Heart left ventricle (tissue), 16 donors: ENCODE results near the gene DTX3. TPM values are rescaled to one million over a fixed set of nuclear protein-coding genes. Genes with fewer than 3 reads are reported as not detected.
"Not testable (repeated sequence)": the region's sequence is repeated elsewhere in the genome, so short reads cannot be mapped to it uniquely, and the experiment has no call there.

Source experiments
- ATAC-seq, 4 donors: fragments of 200-7000 bp; cut with Tn5 transposase; one replicate each; pipeline ENCODE4 v1.9.1; 2020 to 2022; ENCODE audit warnings: moderate library complexity in 4 of 4, mild to moderate bottlenecking in 3 of 4, moderate number of reproducible peaks in 1 of 4
- DNase-seq, 5 donors: peaks; one replicate each; pipeline ENCODE4 v3.0.0-alpha.2; 2020
- H3K27ac ChIP-seq, 12 donors: fragments of 200-600 bp; sonication (generic) in 4 of 12; one replicate each; pipeline versions ENCODE4 v1.5.0 to v1.8.0; 2016 to 2022; ENCODE audit warnings: mild to moderate bottlenecking in 2 of 12
- H3K27me3 ChIP-seq, 9 donors: fragments of 200-600 bp; sonication (generic) in 2 of 9; one replicate each; pipeline versions ENCODE4 v1.5.1 to v1.8.0; 2016 to 2022; ENCODE audit warnings: mild to moderate bottlenecking in 3 of 9
- H3K36me3 ChIP-seq, 9 donors: fragments of 200-600 bp; sonication (generic) in 2 of 9; one replicate each; pipeline versions ENCODE4 v1.5.0 to v1.8.0; 2018 to 2022; ENCODE audit warnings: mild to moderate bottlenecking in 2 of 9
- H3K4me1 ChIP-seq, 12 donors: fragments of 200-600 bp; sonication (generic) in 4 of 12; one replicate each; pipeline versions ENCODE4 v1.5.0 to v1.8.0; 2016 to 2022; ENCODE audit warnings: mild to moderate bottlenecking in 3 of 12
- H3K4me3 ChIP-seq, 12 donors: fragments of 200-600 bp; sonication (generic) in 4 of 12; one replicate each; pipeline versions ENCODE4 v1.5.0 to v1.8.0; 2017 to 2022; ENCODE audit warnings: mild to moderate bottlenecking in 9 of 12, moderate library complexity in 4 of 12
- H3K9me3 ChIP-seq, 12 donors: fragments of 200-600 bp; sonication (generic) in 4 of 12; one replicate each; pipeline versions ENCODE4 v1.5.0 to v1.8.0; 2016 to 2022; ENCODE audit warnings: mild to moderate bottlenecking in 1 of 12
- POLR2A ChIP-seq, 2 donors: fragments of 450-650 bp; IDR thresholded peaks; one replicate each; pipeline ENCODE4 v1.6.1; 2017; ENCODE audit warnings: antibody characterized with exemption in 2 of 2, mild to moderate bottlenecking in 2 of 2, moderate library complexity in 2 of 2
- WGBS, 4 donors: extraction: QIAGEN DNeasy Blood & Tissue Kit in 2 of 4; methylation state at CpG; one replicate each; pipeline versions ENCODE4 v1.1.5 to v1.1.7; 2013 to 2018; 5-methylcytosine and 5-hydroxymethylcytosine counted together
- intact Hi-C, 10 donors: fragments of 100-400 bp; cut with DNase I; formaldehyde crosslinking; loops; one replicate each; pipeline versions ENCODE4 v1.11.1 to v1.14.2; 2022
- polyA plus RNA-seq, 2 donors: library from polyadenylated mRNA; stranded (reverse); fragments of 200-250 nt; gene quantifications; one replicate each; pipeline ENCODE4 v1.2.3, GENCODE V29; 2013
- total RNA-seq, 9 donors: library from RNA; depleted of rRNA in 2 of 9; stranded (reverse); fragments of >200 nt in 2 of 9; fragmentation: NEBNext Ultra II Directional in 3 of 9; extraction: Animal tissue kit (Norgen Biotek cat#: 25700) in 3 of 9; gene quantifications; one replicate each; pipeline versions ENCODE4 v1.1.0 to v1.2.4, GENCODE V29; 2016 to 2023
- TF ChIP-seq, protein P1 (sequence below), 12 donors: fragments of 200-600 bp; sonication (generic) in 4 of 12; IDR thresholded peaks; one replicate each; pipeline versions ENCODE4 v1.5.0 to v1.8.0; 2018 to 2022; ENCODE audit warnings: antibody characterized with exemption in 12 of 12, mild to moderate bottlenecking in 5 of 12
- donor health status: ischemic (EF 13 %, LVEDD 7.1; RV severe dilation, severe dysfunction).
- donor health status: healthy with polysubstance abuse.
- donor health status: DM: no; HTN: yes; CAD: no.
- donor health status: DM: no; HTN: no; CAD: no.
- donor health status: ischemic (EF 25% LVEDD 6.9; RV normal size, moderate dysfunction).
- donor health status: ischemic (EF 25% LVEDD 5.7; RV mildly dilated, moderate dysfunction).
- donor health status: healthy.
- donor health status: DM: yes; HTN: yes; CAD: no.
- donor health status: ischemic (EF 35%, LVEDD 5.7; RV mildly dilated, moderate dysfunction).
- donor health status: nonischemic (EF 11% LVEDD 7.7; RV severe dilation, severe dysfunction).
- donor health status: DM: yes; HTN: yes; CAD: no.
- donor health status: PGD.
- donor health status: ischemic (EF 29% LVEDD 5.4; RV normal size, mild dysfunction).
- donor health status: nonischemic (EF 23%, LVEDD 6.1; RV moderate dilation, normal function).

DTX3 gene
- total and polyA plus RNA-seq, 11 donors = 15.6 to 30.7 (median 22.4) TPM

DNA sequence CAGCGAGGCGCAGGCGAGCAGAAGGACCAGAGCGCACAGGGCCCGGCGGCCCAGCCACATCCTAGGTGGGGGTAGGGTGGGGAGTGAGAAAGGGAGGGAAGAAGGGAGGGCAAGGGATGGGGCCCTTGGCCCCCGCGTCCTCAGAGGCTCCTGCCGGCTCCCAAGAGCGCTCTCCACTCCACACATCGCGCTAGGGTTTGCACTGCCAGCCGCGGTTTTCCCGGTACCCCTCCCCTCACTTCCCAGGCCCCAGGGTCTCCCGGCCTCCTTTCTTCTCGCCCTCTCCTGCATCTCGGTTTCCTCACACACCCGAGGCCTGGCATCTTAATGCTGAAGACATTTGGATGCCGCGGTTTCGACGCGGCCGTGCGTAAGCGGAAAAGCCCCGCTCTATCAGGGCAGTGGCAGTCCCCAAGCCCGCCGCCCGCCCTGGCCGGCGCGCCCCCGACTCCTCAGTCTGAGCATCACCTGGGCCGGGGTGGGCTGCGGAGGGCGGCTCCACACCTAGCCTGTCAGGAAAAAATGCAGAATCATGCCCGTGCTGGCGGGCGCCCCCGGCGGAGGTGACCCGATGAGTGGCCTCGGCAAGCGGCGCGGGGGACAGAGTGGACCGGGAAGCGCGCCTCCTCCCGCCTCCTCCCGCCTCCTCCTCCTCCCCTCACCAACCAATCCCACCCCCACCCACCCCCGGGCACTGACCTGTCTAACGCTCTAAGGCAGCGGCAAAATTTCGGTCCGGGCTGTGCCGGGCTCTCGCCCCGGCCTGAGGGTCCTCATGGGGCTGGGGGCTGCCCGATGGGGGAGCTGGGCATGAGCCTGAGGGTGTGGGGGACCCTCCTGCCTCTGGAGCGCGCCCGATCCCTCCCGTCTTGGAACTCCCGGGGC lies 27.7 kb downstream of the DTX3 start:
- peaks cover 2 to 80% (median 28%) of the 10 kb centered on the region in 9 donors for H3K27me3 ChIP-seq
- H3K4me3 ChIP-seq = peak overlapping the region; percentile 46 to 71 (median 64)
- ATAC-seq (peak in 3 of 4 donors; percentile 33 to 44 (median 37)), DNase-seq (peak in 2 of 5 donors; percentile 22 to 68)
- H3K4me1 ChIP-seq = peaks cover 0 to 29% (median 11%) of the 10 kb centered on the region in 12 donors
- H3K27ac ChIP-seq = peak overlapping the region in 4 of 12 donors; percentile 17 to 57 (median 44)
- H3K9me3 ChIP-seq = no peaks in the 10 kb centered on the region
- TF ChIP-seq, protein P1, sequence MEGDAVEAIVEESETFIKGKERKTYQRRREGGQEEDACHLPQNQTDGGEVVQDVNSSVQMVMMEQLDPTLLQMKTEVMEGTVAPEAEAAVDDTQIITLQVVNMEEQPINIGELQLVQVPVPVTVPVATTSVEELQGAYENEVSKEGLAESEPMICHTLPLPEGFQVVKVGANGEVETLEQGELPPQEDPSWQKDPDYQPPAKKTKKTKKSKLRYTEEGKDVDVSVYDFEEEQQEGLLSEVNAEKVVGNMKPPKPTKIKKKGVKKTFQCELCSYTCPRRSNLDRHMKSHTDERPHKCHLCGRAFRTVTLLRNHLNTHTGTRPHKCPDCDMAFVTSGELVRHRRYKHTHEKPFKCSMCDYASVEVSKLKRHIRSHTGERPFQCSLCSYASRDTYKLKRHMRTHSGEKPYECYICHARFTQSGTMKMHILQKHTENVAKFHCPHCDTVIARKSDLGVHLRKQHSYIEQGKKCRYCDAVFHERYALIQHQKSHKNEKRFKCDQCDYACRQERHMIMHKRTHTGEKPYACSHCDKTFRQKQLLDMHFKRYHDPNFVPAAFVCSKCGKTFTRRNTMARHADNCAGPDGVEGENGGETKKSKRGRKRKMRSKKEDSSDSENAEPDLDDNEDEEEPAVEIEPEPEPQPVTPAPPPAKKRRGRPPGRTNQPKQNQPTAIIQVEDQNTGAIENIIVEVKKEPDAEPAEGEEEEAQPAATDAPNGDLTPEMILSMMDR (IDR thresholded peaks at IDR 0.05) = no peak
- TF ChIP-seq POLR2A (IDR thresholded peaks at IDR 0.05) = no peak
- WGBS, 4 donors = 0 to 1% (median 1%) methylated on average over 42 to 67 of the region's 67 CpGs
- intact Hi-C loops = loop anchor here in 3 of 10 donors (2.0 to 10.0 kb wide), 2 partner anchors 50 to 102 kb away; partner anchors contain the start of gene AGAP2 (in 1 of the 3)
- H3K36me3 ChIP-seq = no peaks in the 10 kb centered on the region

DNA sequence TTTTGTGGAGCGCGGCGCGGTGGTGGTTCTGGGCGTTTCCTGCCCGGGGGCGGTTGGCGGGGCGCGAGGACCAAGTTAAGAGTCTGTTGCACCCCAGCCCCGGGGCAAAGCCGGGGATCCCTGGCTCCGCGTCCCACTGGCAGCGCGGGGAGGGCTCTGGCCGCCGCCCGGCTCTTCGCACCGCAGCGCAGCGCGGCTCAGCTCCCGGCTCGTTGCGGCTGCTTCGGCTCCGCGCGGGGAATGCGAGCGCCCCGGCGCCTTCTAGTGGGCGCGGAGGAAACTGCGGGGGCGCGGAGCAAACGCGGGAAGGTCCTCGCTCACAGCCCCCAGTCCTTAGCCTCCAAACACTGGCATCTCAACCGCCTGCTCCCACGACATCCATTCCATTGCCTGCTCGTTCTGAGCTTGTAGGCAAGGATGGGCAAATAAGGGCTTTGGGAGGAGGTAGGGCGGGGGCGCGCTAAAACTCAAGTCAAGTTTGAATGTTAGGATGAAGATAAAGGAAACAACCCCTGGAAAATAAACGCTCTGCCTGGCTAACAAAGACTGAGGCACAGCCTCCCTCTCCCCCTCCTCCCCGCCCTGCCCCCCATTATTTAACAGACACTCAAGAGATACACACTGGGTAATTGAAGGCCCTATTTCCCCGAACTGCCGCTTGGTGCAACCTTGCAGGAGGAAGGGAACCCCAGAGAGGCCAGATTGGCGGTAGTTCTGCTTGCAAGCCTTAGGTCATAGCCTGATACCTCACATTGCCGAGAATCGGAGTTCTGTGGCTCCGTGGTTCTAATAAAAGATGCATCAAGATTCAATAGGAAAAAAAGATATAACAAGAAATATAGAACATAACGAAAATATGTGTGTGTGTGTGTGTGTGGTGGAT lies 28.6 kb downstream of the DTX3 start, which contains the start of gene B4GALNT1:
B4GALNT1 (minus strand) TSS at position 244 of the 883 bp plus-strand sequence. CDS start 1,069 bp downstream, outside the sequence.
- peak within 1 kb of the TSS; percentile 46 to 71 (median 64) for H3K4me3 ChIP-seq
- peak within 1 kb of the TSS in 4 of 12 donors; percentile 17 to 57 (median 44) for H3K27ac ChIP-seq
- peaks cover 0 to 73% (median 25%) of the 10 kb centered on the region in 9 donors for H3K27me3 ChIP-seq
- H3K9me3 ChIP-seq = no peaks in the 10 kb centered on the region
- ATAC-seq (peak in 3 of 4 donors; percentile 84 to 94 (median 84)), DNase-seq (peak in 4 of 5 donors; percentile 46 to 79 (median 66))
- TF ChIP-seq POLR2A (IDR thresholded peaks at IDR 0.05) = no peak
- TF ChIP-seq, protein P1 (IDR thresholded peaks at IDR 0.05) = peak; percentile 77 to 94 (median 88)
- peaks cover 0 to 23% (median 11%) of the 10 kb centered on the region in 12 donors for H3K4me1 ChIP-seq
- 3 to 13% (median 4%) methylated on average over 13 to 58 of the region's 58 CpGs for WGBS, 4 donors
- no peaks in the 10 kb centered on the region for H3K36me3 ChIP-seq
- intact Hi-C loops = loop anchor here in 3 of 10 donors (2.0 to 10.0 kb wide), 2 partner anchors 50 to 102 kb away; partner anchors contain the start of gene AGAP2 (in 1 of the 3)

- H3K36me3 ChIP-seq, DNase-seq, H3K27ac ChIP-seq, ATAC-seq, H3K4me3 ChIP-seq, H3K9me3 ChIP-seq: not testable (repeated sequence)
- 87 to 89% (median 88%) methylated on average over 9 of the region's 9 CpGs for WGBS, 4 donors
- Histone ChIP-seq H3K4me1 (peaks cover 0 to 19% (median 9%) of the 10 kb centered on the region in 12 donors), H3K27me3 (peaks cover 0 to 51% (median 26%) of the 10 kb centered on the region in 9 donors)
- intact Hi-C loops = loop anchor here in 1 of 10 donors (10.0 kb wide), 1 partner anchor 98 kb away; the partner anchor contains the start of gene AGAP2
These were observed 32.1 kb downstream of the DTX3 start for GRCh38 chr12:57636731-57637130.

DNA sequence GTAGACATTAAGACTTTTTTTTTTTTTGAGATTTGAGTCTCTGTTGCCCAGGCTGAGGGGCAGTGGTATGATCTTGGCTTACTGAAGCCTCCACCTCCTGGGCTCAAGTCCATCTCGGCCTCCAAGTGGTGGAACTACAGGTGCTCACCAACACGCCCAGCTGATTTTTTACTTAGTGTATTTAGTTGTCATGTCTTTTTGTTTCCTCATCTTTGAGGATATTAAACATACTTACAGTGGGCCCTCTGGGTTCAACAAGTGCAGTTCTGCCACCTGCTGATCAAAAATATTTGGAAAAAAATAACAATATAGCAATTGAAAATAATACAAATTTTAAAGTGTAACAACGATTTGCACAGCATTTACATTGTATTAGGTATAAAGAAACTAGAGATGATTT lies 32.7 kb downstream of the DTX3 start:
- WGBS, 4 donors = 69 to 74% (median 71%) methylated on average over 3 of the region's 3 CpGs
- H3K27me3 ChIP-seq = peaks cover 0 to 51% (median 25%) of the 10 kb centered on the region in 9 donors
- H3K9me3 ChIP-seq = no peaks in the 10 kb centered on the region
- intact Hi-C loops = loop anchor here in 1 of 10 donors (10.0 kb wide), 1 partner anchor 97 kb away; the partner anchor contains the start of gene AGAP2
- no peak overlapping the region for H3K27ac ChIP-seq
- H3K4me1 ChIP-seq = peaks cover 0 to 13% (median 6%) of the 10 kb centered on the region in 12 donors
- no peak overlapping the region for H3K4me3 ChIP-seq
- ATAC-seq (no peak), DNase-seq (no peak)
- no peak for TF ChIP-seq POLR2A (IDR thresholded peaks at IDR 0.05)
- TF ChIP-seq, protein P1 (IDR thresholded peaks at IDR 0.05) = peak in 1 of 12 donors; percentile 19
- H3K36me3 ChIP-seq = no peaks in the 10 kb centered on the region
